GM20000 (cell line): ENCODE data around the gene LRRIQ4.

Experiments
- DNase-seq: peaks from one replicate; pipeline ENCODE4 v3.0.0; 2012; ENCODE audit warnings: low spot score
- CTCF ChIP-seq: IDR thresholded peaks from 2 replicates; pipeline ENCODE4 v1.5.1; 2012; ENCODE audit warnings: mild to moderate bottlenecking, control low read depth; ENCODE audit errors: extremely low read depth, missing control alignments

The LRRIQ4 gene

GRCh38 chr3:169825316-169825715, 12.6 kb downstream of the LRRIQ4 start:
- no peak for DNase-seq
- no peak for TF ChIP-seq CTCF

GRCh38 chr3:169827712-169828111, 15.0 kb downstream of the LRRIQ4 start:
- DNase-seq: no peak
- no peak for TF ChIP-seq CTCF

- TF ChIP-seq CTCF: no peak
- DNase-seq: no peak
Measured at GRCh38 chr3:169835533-169835932, 22.9 kb downstream of the LRRIQ4 start.

GRCh38 chr3:169836078-169836941, 23.6 kb downstream of the LRRIQ4 start:
- TF ChIP-seq CTCF: no peak
- peak; percentile 73 for DNase-seq

- no peak for TF ChIP-seq CTCF
- DNase-seq: no peak
Measured at GRCh38 chr3:169836942-169837275, 24.2 kb downstream of the LRRIQ4 start.

GRCh38 chr3:169838511-169839030, 25.9 kb downstream of the LRRIQ4 start:
- no peak for DNase-seq
- no peak for TF ChIP-seq CTCF

GRCh38 chr3:169841171-169841570, 28.5 kb downstream of the LRRIQ4 start:
- no peak for TF ChIP-seq CTCF
- no peak for DNase-seq
